ENCODE results near the gene ZHX3.

Gene ZHX3

GRCh38 chr20:41334443-41335421, 17.2 kb upstream of the ZHX3 start:
- Histone ChIP-seq H3K4me1 (no peaks in the 10 kb centered on the region; the same call in 1 of the 2 replicates), H3K36me3 (replicated peaks) (no peaks in the 10 kb centered on the region), H3K9me3 (no peaks in the 10 kb centered on the region), H3K4me3 (no peak overlapping the region), H3K27me3 (ENCODE audit: low read depth) (no peaks in the 10 kb centered on the region)
- no peak for DNase-seq (ENCODE audit: low spot score in 2 of 2)
- in situ Hi-C loops (cut with MboI; ENCODE audit: low sequenced_read_pairs): no loop called here

- no peak overlapping the region for H3K4me3 ChIP-seq
- in situ Hi-C loops (cut with MboI; ENCODE audit: low sequenced_read_pairs): no loop called here
- H3K9me3 ChIP-seq: no peaks in the 10 kb centered on the region
- H3K27me3 ChIP-seq (ENCODE audit: low read depth): no peaks in the 10 kb centered on the region
- no peak for DNase-seq (ENCODE audit: low spot score in 2 of 2)
- no peaks in the 10 kb centered on the region for H3K36me3 ChIP-seq (replicated peaks)
- H3K4me1 ChIP-seq: no peaks in the 10 kb centered on the region
Observed at GRCh38 chr20:41334036-41334435, 16.5 kb upstream of the ZHX3 start.

GRCh38 chr20:41331731-41332130, 14.2 kb upstream of the ZHX3 start:
- Histone ChIP-seq H3K4me3 (no peak overlapping the region), H3K9me3 (no peaks in the 10 kb centered on the region), H3K36me3 (replicated peaks) (no peaks in the 10 kb centered on the region), H3K4me1 (no peaks in the 10 kb centered on the region), H3K27me3 (ENCODE audit: low read depth) (no peaks in the 10 kb centered on the region)
- DNase-seq (ENCODE audit: low spot score in 2 of 2): no peak
- in situ Hi-C loops (cut with MboI; ENCODE audit: low sequenced_read_pairs): no loop called here

GRCh38 chr20:41330941-41331340, 13.4 kb upstream of the ZHX3 start:
- in situ Hi-C loops (cut with MboI; ENCODE audit: low sequenced_read_pairs): no loop called here
- no peaks in the 10 kb centered on the region for H3K36me3 ChIP-seq (replicated peaks)
- no peaks in the 10 kb centered on the region for H3K9me3 ChIP-seq
- no peak for DNase-seq (ENCODE audit: low spot score in 2 of 2)
- H3K27me3 ChIP-seq (ENCODE audit: low read depth): no peaks in the 10 kb centered on the region
- no peak overlapping the region for H3K4me3 ChIP-seq
- H3K4me1 ChIP-seq: no peaks in the 10 kb centered on the region

- H3K4me1 ChIP-seq: no peaks in the 10 kb centered on the region
Observed at GRCh38 chr20:41330343-41330720, 12.8 kb upstream of the ZHX3 start.

GRCh38 chr20:41329435-41330342, 12.2 kb upstream of the ZHX3 start:
- H3K4me3 ChIP-seq: no peak overlapping the region
- DNase-seq (ENCODE audit: low spot score in 2 of 2): no peak

More at GRCh38 chr20:41330343-41330720, 12.8 kb upstream of the ZHX3 start:
- Histone ChIP-seq H3K27me3 (ENCODE audit: low read depth) (no peaks in the 10 kb centered on the region), H3K9me3 (no peaks in the 10 kb centered on the region), H3K36me3 (replicated peaks) (no peaks in the 10 kb centered on the region), H3K4me3 (no peak overlapping the region)
- DNase-seq (ENCODE audit: low spot score in 2 of 2): no peak
- in situ Hi-C loops (cut with MboI; ENCODE audit: low sequenced_read_pairs): no loop called here

GRCh38 chr20:41327178-41327577, 9.6 kb upstream of the ZHX3 start:
- H3K4me1 ChIP-seq: no peaks in the 10 kb centered on the region
- no peaks in the 10 kb centered on the region for H3K9me3 ChIP-seq
- in situ Hi-C loops (cut with MboI; ENCODE audit: low sequenced_read_pairs): no loop called here
- no peak for DNase-seq (ENCODE audit: low spot score in 2 of 2)
- H3K27me3 ChIP-seq (ENCODE audit: low read depth): no peaks in the 10 kb centered on the region
- H3K36me3 ChIP-seq (replicated peaks): no peaks in the 10 kb centered on the region
- no peak overlapping the region for H3K4me3 ChIP-seq

More at GRCh38 chr20:41329435-41330342, 12.2 kb upstream of the ZHX3 start:
- in situ Hi-C loops (cut with MboI; ENCODE audit: low sequenced_read_pairs): no loop called here
- H3K4me1 ChIP-seq: no peaks in the 10 kb centered on the region
- no peaks in the 10 kb centered on the region for H3K36me3 ChIP-seq (replicated peaks)
- no peaks in the 10 kb centered on the region for H3K27me3 ChIP-seq (ENCODE audit: low read depth)
- no peaks in the 10 kb centered on the region for H3K9me3 ChIP-seq

- in situ Hi-C loops (cut with MboI; ENCODE audit: low sequenced_read_pairs): no loop called here
- no peak overlapping the region for H3K4me3 ChIP-seq
Observed at GRCh38 chr20:41320976-41321375, 3.4 kb upstream of the ZHX3 start.

GRCh38 chr20:41320441-41320840, 2.9 kb upstream of the ZHX3 start:
- DNase-seq (ENCODE audit: low spot score in 2 of 2): no peak
- Histone ChIP-seq H3K4me3 (no peak overlapping the region), H3K4me1 (peaks cover 14% of the 10 kb centered on the region), H3K27me3 (ENCODE audit: low read depth) (peaks cover 6% of the 10 kb centered on the region), H3K36me3 (replicated peaks) (no peaks in the 10 kb centered on the region), H3K9me3 (no peaks in the 10 kb centered on the region)
- in situ Hi-C loops (cut with MboI; ENCODE audit: low sequenced_read_pairs): no loop called here

More at GRCh38 chr20:41320976-41321375, 3.4 kb upstream of the ZHX3 start:
- DNase-seq (ENCODE audit: low spot score in 2 of 2): no peak
- no peaks in the 10 kb centered on the region for H3K36me3 ChIP-seq (replicated peaks)
- no peaks in the 10 kb centered on the region for H3K9me3 ChIP-seq
- peaks cover 11% of the 10 kb centered on the region for H3K4me1 ChIP-seq
- H3K27me3 ChIP-seq (ENCODE audit: low read depth): peaks cover 6% of the 10 kb centered on the region

- Histone ChIP-seq H3K4me3 (peak overlapping the region; percentile 74), H3K9me3 (no peaks in the 10 kb centered on the region), H3K27me3 (ENCODE audit: low read depth) (peaks cover 6% of the 10 kb centered on the region), H3K36me3 (replicated peaks) (no peaks in the 10 kb centered on the region), H3K4me1 (peaks cover 17% of the 10 kb centered on the region)
- DNase-seq (ENCODE audit: low spot score in 2 of 2): no peak
- in situ Hi-C loops (cut with MboI; ENCODE audit: low sequenced_read_pairs): no loop called here
Observed at GRCh38 chr20:41318271-41318649, 729 bp upstream of the ZHX3 start.

- in situ Hi-C loops (cut with MboI; ENCODE audit: low sequenced_read_pairs): no loop called here
- peaks cover 6% of the 10 kb centered on the region for H3K27me3 ChIP-seq (ENCODE audit: low read depth)
- no peaks in the 10 kb centered on the region for H3K9me3 ChIP-seq
- peaks cover 17% of the 10 kb centered on the region for H3K4me1 ChIP-seq
- H3K36me3 ChIP-seq (replicated peaks): no peaks in the 10 kb centered on the region; the same call in 1 of the 2 replicates
- H3K4me3 ChIP-seq: peak overlapping the region; percentile 74
- peak; percentile 44 to 85 for DNase-seq (ENCODE audit: low spot score in 2 of 2)
Observed at GRCh38 chr20:41316602-41317545, 657 bp downstream of the ZHX3 start.

- DNase-seq (ENCODE audit: low spot score in 2 of 2): no peak
- Histone ChIP-seq H3K4me3 (peak overlapping the region; percentile 74; the same call in 1 of the 2 replicates), H3K4me1 (peaks cover 17% of the 10 kb centered on the region), H3K36me3 (replicated peaks) (no peaks in the 10 kb centered on the region; the same call in 1 of the 2 replicates), H3K9me3 (no peaks in the 10 kb centered on the region), H3K27me3 (ENCODE audit: low read depth) (peaks cover 6% of the 10 kb centered on the region)
- in situ Hi-C loops (cut with MboI; ENCODE audit: low sequenced_read_pairs): no loop called here
Observed at GRCh38 chr20:41316051-41316450, 1.5 kb downstream of the ZHX3 start.

- H3K27me3 ChIP-seq (ENCODE audit: low read depth): 0 out of 2 replicates have a peak, but pooled peaks cover 3% of the 10 kb centered on the region
- in situ Hi-C loops (cut with MboI; ENCODE audit: low sequenced_read_pairs): no loop called here
- no peaks in the 10 kb centered on the region for H3K9me3 ChIP-seq
- no peak overlapping the region for H3K4me3 ChIP-seq
- H3K4me1 ChIP-seq: peaks cover 17% of the 10 kb centered on the region
- DNase-seq (ENCODE audit: low spot score in 2 of 2): no peak
- H3K36me3 ChIP-seq (replicated peaks): no peaks in the 10 kb centered on the region; the same call in 1 of the 2 replicates
Observed at GRCh38 chr20:41314386-41314785, 3.1 kb downstream of the ZHX3 start.

Measured in HAP-1 (cell line).